GM12878 (cell line): ENCODE results near the gene HOXD10. TPM values are rescaled to one million over a fixed set of nuclear protein-coding genes. Genes with fewer than 3 reads are reported as not detected.

Experiments
- ATAC-seq: fragments of 200-7000 bp; cut with Tn5 transposase; 3 replicates; pipeline ENCODE4 v1.9.1; 2020; ENCODE audit warnings: mild to moderate bottlenecking, moderate library complexity
- BruUV-seq: library from RNA; stranded (reverse); fragments of 400-500 nt; replicated peaks from 2 replicates; lab custom pipeline; 2021; lab: Mats Ljungman, UMichigan
- CTCF ChIA-PET: fragments of 300-600 bp; sonication (Branson Sonifier 250); formaldehyde crosslinking; extraction: SDS; loops from one replicate; lab custom pipeline; 2021; ENCODE audit warnings: inconsistent platforms; lab: Yijun Ruan, JAX
- POLR2A ChIA-PET: fragments of 350-600 bp; formaldehyde crosslinking; extraction: SDS; loops from one replicate; lab custom pipeline; 2021; ENCODE audit warnings: inconsistent platforms; lab: Charles Lee
- RAD21 ChIA-PET: fragments of 300-600 bp; sonication (Branson Sonifier 250); formaldehyde crosslinking; loops from one replicate; lab custom pipeline; 2023; ENCODE audit warnings: antibody characterized with exemption; ENCODE audit not compliant: unreplicated experiment; lab: Charles Lee
- SMC1A ChIA-PET: fragments of 300-600 bp; sonication (Branson Sonifier 250); formaldehyde crosslinking; loops from one replicate; lab custom pipeline; 2023; ENCODE audit not compliant: unreplicated experiment, uncharacterized antibody; lab: Charles Lee
- DNase-seq: peaks from one replicate; pipeline ENCODE4 v3.0.0-alpha.2; 2011; ENCODE audit warnings: low read depth, low spot score
- FAIRE-seq: peaks from 3 replicates; lab custom pipeline; 2011; peaks lifted over from hg19 to GRCh38; lab: Jason Lieb, UNC
- H2AFZ ChIP-seq: 2 replicates; pipeline ENCODE4 v1.6.0; 2011; ENCODE audit warnings: low read depth, low read length, control low read depth; ENCODE audit not compliant: control insufficient read depth
- H3K27ac ChIP-seq: 2 replicates; pipeline ENCODE4 v1.5.1; 2011; ENCODE audit warnings: control low read depth; ENCODE audit not compliant: control insufficient read depth, insufficient read depth
- H3K27me3 ChIP-seq, 2 experiments: replicated peaks in 1 of 2; 2 replicates each; pipeline versions ENCODE4 v1.6.0 to v1.6.1; 2011; ENCODE audit warnings: low read length in 1 of 2; ENCODE audit not compliant: control insufficient read depth in 2 of 2, insufficient read depth in 2 of 2
- H3K36me3 ChIP-seq, 2 experiments: 2 replicates each; pipeline ENCODE4 v1.5.1; 2011; ENCODE audit warnings: low read length in 1 of 2; ENCODE audit not compliant: control insufficient read depth in 2 of 2, insufficient read depth in 2 of 2
- H3K4me1 ChIP-seq: 2 replicates; pipeline ENCODE4 v1.6.1; 2011; ENCODE audit warnings: mild to moderate bottlenecking, low read length, moderate library complexity, mixed read lengths; ENCODE audit not compliant: control insufficient read depth, insufficient read depth
- H3K4me2 ChIP-seq: 2 replicates; pipeline ENCODE4 v1.6.0; 2011; ENCODE audit warnings: control low read depth; ENCODE audit not compliant: control insufficient read depth, insufficient read depth
- H3K4me3 ChIP-seq: fragments of 200-600 bp; sonication (generic); 2 replicates; pipeline ENCODE4 v1.5.1; 2016
- H3K79me2 ChIP-seq: 2 replicates; pipeline ENCODE4 v1.6.0; 2011; ENCODE audit warnings: low read length; ENCODE audit not compliant: control insufficient read depth, insufficient read depth
- H3K9ac ChIP-seq: 2 replicates; pipeline ENCODE4 v1.8.0; 2011; ENCODE audit warnings: low read length, control low read depth, mixed read lengths; ENCODE audit not compliant: control insufficient read depth, insufficient read depth
- H3K9me3 ChIP-seq: replicated peaks from 3 replicates; pipeline ENCODE4 v1.5.1; 2011; ENCODE audit warnings: mild to moderate bottlenecking, low read length; ENCODE audit not compliant: control insufficient read depth, insufficient read depth
- H4K20me1 ChIP-seq: 2 replicates; pipeline ENCODE4 v1.6.0; 2011; ENCODE audit not compliant: control insufficient read depth, insufficient read depth
- BACH1 ChIP-seq: fragments of 450-650 bp; IDR thresholded peaks from 2 replicates; pipeline ENCODE4 v1.6.1; 2017; ENCODE audit warnings: mild to moderate bottlenecking, borderline replicate concordance
- DPF2 ChIP-seq: fragments of 450-650 bp; IDR thresholded peaks from 2 replicates; pipeline ENCODE4 v1.6.1; 2017; ENCODE audit warnings: mild to moderate bottlenecking
- KDM1A ChIP-seq: fragments of 200-600 bp; sonication (generic); IDR thresholded peaks from 2 replicates; pipeline ENCODE4 v1.6.1; 2016; ENCODE audit warnings: borderline replicate concordance
- NBN ChIP-seq: fragments of 450-650 bp; IDR thresholded peaks from 2 replicates; pipeline ENCODE4 v1.6.1; 2016
- NR2C2 ChIP-seq: IDR thresholded peaks from 2 replicates; pipeline ENCODE4 v1.6.1; 2011; ENCODE audit warnings: borderline replicate concordance, low read depth; ENCODE audit not compliant: control insufficient read depth, insufficient read length
- RAD21 ChIP-seq: IDR thresholded peaks from 2 replicates; pipeline ENCODE4 v1.6.1; 2011; ENCODE audit warnings: mild to moderate bottlenecking, low read depth, low read length, moderate library complexity; ENCODE audit not compliant: insufficient read depth
- YY1 ChIP-seq: IDR thresholded peaks from 2 replicates; pipeline ENCODE4 v1.6.1; 2011; ENCODE audit warnings: low read depth, mild to moderate bottlenecking, low read length
- WGBS: methylation state at CpG from one replicate; pipeline ENCODE4 v1.1.6; 2016; ENCODE audit warnings: low lambda C conversion rate; ENCODE audit not compliant: insufficient replicate concordance, insufficient coverage; ENCODE audit errors: missing lambda C conversion rate; 5-methylcytosine and 5-hydroxymethylcytosine counted together
- in situ Hi-C: fragments of 300-500 bp; cut with MboI; formaldehyde crosslinking; loops from 9 replicates; pipeline ENCODE4 v1.14.3; 2018; ENCODE audit warnings: mixed read lengths
- intact Hi-C: fragments of 100-400 bp; cut with micrococcal nuclease; formaldehyde crosslinking; loops from one replicate; pipeline ENCODE4 v1.14.2; 2022; ENCODE audit not compliant: unreplicated experiment
- polyA plus RNA-seq, 11 experiments: library from polyadenylated mRNA; depleted of rRNA in 4 of 11; unstranded in 6 of 11; stranded (reverse) in 5 of 11; fragments of >200 nt; fragmentation: Nextera tagmentation in 4 of 11; fragmentation: Illumina TruSeq in 1 of 11; extraction: Ambion mirVana in 4 of 11; extraction: Trizol in 1 of 11; gene quantifications; 1 replicate in 1 of 11; 2 replicates in 10 of 11; pipeline versions ENCODE4 v1.2.1 to v1.2.3, GENCODE V29; 2011 to 2016; ENCODE audit warnings: inconsistent platforms in 2 of 11, missing spikeins in 2 of 11, low read depth in 1 of 11
- total RNA-seq, 4 experiments: library from RNA; depleted of rRNA in 3 of 4; stranded (reverse); fragments of >200 nt in 3 of 4; fragmentation: Illumina TruSeq in 1 of 4; extraction: Trizol in 1 of 4; gene quantifications; 2 replicates each; pipeline versions ENCODE4 v1.2.1 to v1.2.3, GENCODE V29; 2013 to 2021
- TF ChIP-seq, protein P1 (sequence below): fragments of 150-350 bp; IDR thresholded peaks from 2 replicates; pipeline ENCODE4 v1.6.1; 2014; ENCODE audit warnings: mild to moderate bottlenecking, low read depth, low read length
- TF ChIP-seq, protein P2 (sequence below), 3 experiments: IDR thresholded peaks in 2 of 3; conservative IDR thresholded peaks in 1 of 3; 2 replicates each; pipeline ENCODE4 v1.5.1; 2011; ENCODE audit warnings: low read depth in 3 of 3, low read length in 3 of 3, mild to moderate bottlenecking in 3 of 3, control low read depth in 2 of 3, moderate library complexity in 2 of 3, inconsistent platforms in 1 of 3, mixed read lengths in 1 of 3; ENCODE audit not compliant: control insufficient read depth in 2 of 3, insufficient read depth in 1 of 3; ENCODE audit errors: extremely low read depth in 1 of 3

Gene HOXD10
- total and polyA plus RNA-seq, 10 of the 15 experiments (the other 5 are each of a cell fraction or from before 2014, with no cell fraction given) = not detected

DNA sequence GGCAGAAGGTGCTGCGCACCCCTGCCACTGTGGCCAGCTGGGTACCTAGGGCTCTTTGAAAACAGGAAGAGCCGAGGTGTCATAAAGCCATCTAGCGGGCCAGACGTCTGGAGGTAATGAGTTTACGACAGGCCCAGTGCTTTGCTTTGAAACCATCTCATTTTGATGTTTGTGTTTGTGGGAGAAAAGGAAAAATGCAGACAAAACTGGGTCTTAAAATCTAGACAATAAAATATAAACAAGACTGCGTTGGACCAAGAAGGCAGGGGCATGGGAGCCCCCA, 9.1 kb downstream of the HOXD10 start:
- ChIA-PET CTCF (interaction anchor here (0.8 to 4.3 kb wide), 9 partner anchors 15 to 1024 kb away, joined by 3 to 79 read pairs (median 17); no protein-coding TSS in a partner anchor), RAD21 (interaction anchor here (0.7 to 3.7 kb wide), 3 partner anchors 428 to 1023 kb away, joined by 3 to 17 read pairs (median 16); no protein-coding TSS in a partner anchor), SMC1A (interaction anchor here (0.7 to 3.1 kb wide), 5 partner anchors 15 to 526 kb away, joined by 4 to 37 read pairs (median 9); no protein-coding TSS in a partner anchor), POLR2A (no interaction called here)
- intact Hi-C loops = loop anchor here (2.0 to 5.0 kb wide), 6 partner anchors 329 to 1037 kb away; no protein-coding TSS in a partner anchor
- TF ChIP-seq NBN = no peak
- no peak for TF ChIP-seq BACH1
- no peak for TF ChIP-seq YY1
- TF ChIP-seq DPF2 = no peak
- no peak for DNase-seq
- no peaks in the 10 kb centered on the region for H3K4me1 ChIP-seq
- H3K27ac ChIP-seq = no peak overlapping the region
- no peak overlapping the region for H2AFZ ChIP-seq
- no TSS peak for BruUV-seq
- no peaks in the 10 kb centered on the region for H3K36me3 ChIP-seq
- in situ Hi-C loops = loop anchor here (5.0 to 25.0 kb wide), 4 partner anchors 512 to 1212 kb away; no protein-coding TSS in a partner anchor
- WGBS = 26% methylated on average over 6 of the region's 6 CpGs
- no peak for FAIRE-seq
- H3K79me2 ChIP-seq = no peaks in the 10 kb centered on the region
- no peaks in the 10 kb centered on the region for H4K20me1 ChIP-seq
- H3K9ac ChIP-seq = no peak overlapping the region
- ATAC-seq = no peak
- H3K27me3 ChIP-seq = peaks cover 10 to 28% of the 10 kb centered on the region in 2 experiments
- H3K9me3 ChIP-seq = peaks cover 1% of the 10 kb centered on the region; the same call in 2 of the 3 replicates
- H3K4me2 ChIP-seq = no peak overlapping the region
- H3K4me3 ChIP-seq = no peak overlapping the region

DNA sequence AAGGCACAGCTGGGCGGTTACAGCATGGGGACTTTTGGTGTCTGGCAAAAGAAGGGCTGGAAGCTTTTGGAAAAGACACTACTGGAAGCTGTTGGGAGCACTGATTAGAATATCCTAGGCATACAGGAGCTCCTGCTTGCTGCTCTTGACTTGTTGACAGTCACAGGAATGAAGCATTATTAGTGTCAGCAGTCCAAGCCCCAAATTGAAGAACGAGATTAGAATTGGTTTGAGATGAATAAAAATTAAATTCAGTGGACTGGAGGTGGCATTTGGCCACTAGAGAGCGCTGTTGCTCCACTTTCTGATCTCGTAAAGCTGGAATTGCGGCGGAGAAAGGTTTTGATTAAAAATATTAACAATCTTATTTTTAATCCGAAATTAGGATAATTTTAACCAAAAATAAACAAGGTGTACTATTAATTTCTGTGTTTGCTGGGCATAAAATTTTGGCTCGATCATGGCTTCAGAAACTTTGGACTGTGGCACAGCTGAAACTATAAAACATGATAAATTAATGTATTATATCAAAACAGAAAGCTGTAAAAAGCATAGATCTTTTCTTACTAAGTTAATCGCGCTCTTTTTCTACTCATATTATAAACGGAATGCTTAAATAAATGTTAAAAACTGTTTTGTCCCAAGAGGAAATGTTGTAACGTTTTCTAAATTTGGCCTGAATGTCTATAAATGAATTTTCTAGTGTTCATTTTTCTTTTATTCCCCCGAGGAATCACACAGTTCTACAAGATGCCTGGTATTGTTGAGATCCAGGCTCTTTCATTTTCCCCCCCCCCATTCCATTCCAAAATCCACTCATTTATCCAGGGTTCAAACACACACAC, 10.6 kb downstream of the HOXD10 start:
- H3K36me3 ChIP-seq = no peaks in the 10 kb centered on the region
- no peaks in the 10 kb centered on the region for H3K79me2 ChIP-seq
- ATAC-seq (peak; percentile 49; the same call in 2 of the 3 replicates), FAIRE-seq (peak; percentile 13), DNase-seq (no peak)
- SMC1A ChIA-PET = interaction anchor here (0.6 to 3.1 kb wide), 24 partner anchors 13 to 1036 kb away, joined by 3 to 37 read pairs (median 4); no protein-coding TSS in a partner anchor
- H3K27me3 ChIP-seq = peaks cover 7 to 29% of the 10 kb centered on the region in 2 experiments
- H3K27ac ChIP-seq = no peak overlapping the region
- H3K9ac ChIP-seq = no peak overlapping the region
- CTCF ChIA-PET = interaction anchor here (0.6 to 4.3 kb wide), 45 partner anchors 13 to 1034 kb away, joined by 3 to 79 read pairs (median 4); no protein-coding TSS in a partner anchor
- H3K4me3 ChIP-seq = no peak overlapping the region
- H3K4me1 ChIP-seq = no peaks in the 10 kb centered on the region
- intact Hi-C loops (loop anchor here (2.0 to 5.0 kb wide), 6 partner anchors 328 to 1035 kb away; no protein-coding TSS in a partner anchor), in situ Hi-C loops (loop anchor here (5.0 to 25.0 kb wide), 4 partner anchors 510 to 1210 kb away; no protein-coding TSS in a partner anchor)
- POLR2A ChIA-PET = no interaction called here
- H3K4me2 ChIP-seq = no peak overlapping the region
- RAD21 ChIA-PET = interaction anchor here (0.7 to 3.7 kb wide), 17 partner anchors 13 to 1036 kb away, joined by 3 to 25 read pairs (median 5); no protein-coding TSS in a partner anchor
- no TSS peak for BruUV-seq
- WGBS = 1% methylated on average over 13 of the region's 13 CpGs
- no peaks in the 10 kb centered on the region for H4K20me1 ChIP-seq
- peaks cover 1% of the 10 kb centered on the region; the same call in 2 of the 3 replicates for H3K9me3 ChIP-seq
- no peak overlapping the region for H2AFZ ChIP-seq
- TF ChIP-seq NR2C2 (no peak), KDM1A (no peak), RAD21 (peak; percentile 81)
- TF ChIP-seq, protein P1, sequence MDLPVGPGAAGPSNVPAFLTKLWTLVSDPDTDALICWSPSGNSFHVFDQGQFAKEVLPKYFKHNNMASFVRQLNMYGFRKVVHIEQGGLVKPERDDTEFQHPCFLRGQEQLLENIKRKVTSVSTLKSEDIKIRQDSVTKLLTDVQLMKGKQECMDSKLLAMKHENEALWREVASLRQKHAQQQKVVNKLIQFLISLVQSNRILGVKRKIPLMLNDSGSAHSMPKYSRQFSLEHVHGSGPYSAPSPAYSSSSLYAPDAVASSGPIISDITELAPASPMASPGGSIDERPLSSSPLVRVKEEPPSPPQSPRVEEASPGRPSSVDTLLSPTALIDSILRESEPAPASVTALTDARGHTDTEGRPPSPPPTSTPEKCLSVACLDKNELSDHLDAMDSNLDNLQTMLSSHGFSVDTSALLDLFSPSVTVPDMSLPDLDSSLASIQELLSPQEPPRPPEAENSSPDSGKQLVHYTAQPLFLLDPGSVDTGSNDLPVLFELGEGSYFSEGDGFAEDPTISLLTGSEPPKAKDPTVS = no peak
- TF ChIP-seq, protein P2, sequence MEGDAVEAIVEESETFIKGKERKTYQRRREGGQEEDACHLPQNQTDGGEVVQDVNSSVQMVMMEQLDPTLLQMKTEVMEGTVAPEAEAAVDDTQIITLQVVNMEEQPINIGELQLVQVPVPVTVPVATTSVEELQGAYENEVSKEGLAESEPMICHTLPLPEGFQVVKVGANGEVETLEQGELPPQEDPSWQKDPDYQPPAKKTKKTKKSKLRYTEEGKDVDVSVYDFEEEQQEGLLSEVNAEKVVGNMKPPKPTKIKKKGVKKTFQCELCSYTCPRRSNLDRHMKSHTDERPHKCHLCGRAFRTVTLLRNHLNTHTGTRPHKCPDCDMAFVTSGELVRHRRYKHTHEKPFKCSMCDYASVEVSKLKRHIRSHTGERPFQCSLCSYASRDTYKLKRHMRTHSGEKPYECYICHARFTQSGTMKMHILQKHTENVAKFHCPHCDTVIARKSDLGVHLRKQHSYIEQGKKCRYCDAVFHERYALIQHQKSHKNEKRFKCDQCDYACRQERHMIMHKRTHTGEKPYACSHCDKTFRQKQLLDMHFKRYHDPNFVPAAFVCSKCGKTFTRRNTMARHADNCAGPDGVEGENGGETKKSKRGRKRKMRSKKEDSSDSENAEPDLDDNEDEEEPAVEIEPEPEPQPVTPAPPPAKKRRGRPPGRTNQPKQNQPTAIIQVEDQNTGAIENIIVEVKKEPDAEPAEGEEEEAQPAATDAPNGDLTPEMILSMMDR (IDR thresholded peaks at IDR 0.05 in 2 of 3, conservative IDR thresholded peaks at IDR 0.05 in 1 of 3; ENCODE audit: control insufficient read depth in 2 of 3, extremely low read depth in 1 of 3, insufficient read depth in 1 of 3, low read depth in 3 of 3, low read length in 3 of 3) = peak; percentile 61 to 77 (median 66)
